Progenitor cell of endocrine pancreas (in vitro differentiated cells): ENCODE measurements around the gene RAB1A. TPM values are rescaled to one million over a fixed set of nuclear protein-coding genes. Genes with fewer than 3 reads are reported as not detected.

Source experiments
- DNase-seq: peaks from one replicate; pipeline ENCODE4 v3.0.0; 2021; ENCODE audit warnings: low spot score; ENCODE audit not compliant: unreplicated experiment
- H3K27ac Mint-ChIP-seq: 2 replicates; pipeline ENCODE4 v1.8.0; 2021; ENCODE audit warnings: mild to moderate bottlenecking, moderate library complexity, mixed read lengths
- H3K27me3 Mint-ChIP-seq: 2 replicates; pipeline ENCODE4 v1.8.0; 2021; ENCODE audit warnings: mixed read lengths
- H3K36me3 Mint-ChIP-seq: 2 replicates; pipeline ENCODE4 v1.8.0; 2022; ENCODE audit warnings: mixed read lengths; ENCODE audit not compliant: insufficient read depth
- H3K4me1 Mint-ChIP-seq: 2 replicates; pipeline ENCODE4 v1.8.0; 2021; ENCODE audit warnings: low read depth, mixed read lengths
- H3K4me3 Mint-ChIP-seq: 2 replicates; pipeline ENCODE4 v1.8.0; 2021; ENCODE audit warnings: low read depth, mild to moderate bottlenecking, moderate library complexity, mixed read lengths
- H3K9me3 Mint-ChIP-seq: 2 replicates; pipeline ENCODE4 v1.8.0; 2021; ENCODE audit warnings: low read depth, mixed read lengths
- total RNA-seq: library from RNA; stranded (reverse); gene quantifications from 2 replicates; pipeline ENCODE4 v1.2.1, GENCODE V29; 2021
- TF ChIP-seq, protein P1 (sequence below): fragments of 200-600 bp; sonication (generic); IDR thresholded peaks from one replicate; pipeline ENCODE4 v1.5.0; 2021; ENCODE audit warnings: antibody characterized with exemption, mild to moderate bottlenecking; ENCODE audit not compliant: unreplicated experiment

RAB1A gene
- total RNA-seq, 1 donor from 2014 or later, result 134 TPM

DNA sequence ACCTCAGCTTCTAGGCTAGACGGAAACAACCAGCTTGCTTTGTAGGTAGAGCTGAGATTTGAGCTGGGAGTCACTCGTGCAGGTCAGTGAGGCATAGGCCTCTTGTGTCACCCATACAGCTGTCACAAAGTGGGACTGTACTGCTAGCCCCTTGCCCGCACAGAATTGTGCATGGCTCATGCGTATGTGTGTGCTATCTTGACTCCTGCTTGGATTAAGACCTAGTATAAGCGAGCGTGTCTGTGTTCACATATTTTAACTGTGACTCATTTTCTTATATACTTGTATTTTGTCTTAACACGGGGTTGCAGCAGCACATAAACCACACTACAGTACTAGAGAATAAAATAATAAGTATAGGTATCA, 53.6 kb downstream of the RAB1A start:
- H3K36me3 Mint-ChIP-seq, result peaks cover 16% of the 10 kb centered on the region
- H3K9me3 Mint-ChIP-seq, result no peaks in the 10 kb centered on the region
- TF ChIP-seq, protein P1, sequence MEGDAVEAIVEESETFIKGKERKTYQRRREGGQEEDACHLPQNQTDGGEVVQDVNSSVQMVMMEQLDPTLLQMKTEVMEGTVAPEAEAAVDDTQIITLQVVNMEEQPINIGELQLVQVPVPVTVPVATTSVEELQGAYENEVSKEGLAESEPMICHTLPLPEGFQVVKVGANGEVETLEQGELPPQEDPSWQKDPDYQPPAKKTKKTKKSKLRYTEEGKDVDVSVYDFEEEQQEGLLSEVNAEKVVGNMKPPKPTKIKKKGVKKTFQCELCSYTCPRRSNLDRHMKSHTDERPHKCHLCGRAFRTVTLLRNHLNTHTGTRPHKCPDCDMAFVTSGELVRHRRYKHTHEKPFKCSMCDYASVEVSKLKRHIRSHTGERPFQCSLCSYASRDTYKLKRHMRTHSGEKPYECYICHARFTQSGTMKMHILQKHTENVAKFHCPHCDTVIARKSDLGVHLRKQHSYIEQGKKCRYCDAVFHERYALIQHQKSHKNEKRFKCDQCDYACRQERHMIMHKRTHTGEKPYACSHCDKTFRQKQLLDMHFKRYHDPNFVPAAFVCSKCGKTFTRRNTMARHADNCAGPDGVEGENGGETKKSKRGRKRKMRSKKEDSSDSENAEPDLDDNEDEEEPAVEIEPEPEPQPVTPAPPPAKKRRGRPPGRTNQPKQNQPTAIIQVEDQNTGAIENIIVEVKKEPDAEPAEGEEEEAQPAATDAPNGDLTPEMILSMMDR, result no peak
- peak overlapping the region; percentile 69 for H3K27ac Mint-ChIP-seq
- DNase-seq, result no peak
- H3K27me3 Mint-ChIP-seq, result no peaks in the 10 kb centered on the region
- H3K4me1 Mint-ChIP-seq, result peaks cover 6% of the 10 kb centered on the region
- H3K4me3 Mint-ChIP-seq, result no peak overlapping the region

- Mint-ChIP-seq H3K27me3 (no peaks in the 10 kb centered on the region), H3K4me3 (no peak overlapping the region), H3K36me3 (peaks cover 16% of the 10 kb centered on the region), H3K27ac (peak overlapping the region; percentile 69), H3K9me3 (no peaks in the 10 kb centered on the region), H3K4me1 (peaks cover 6% of the 10 kb centered on the region)
- TF ChIP-seq, protein P1, result no peak
- no peak for DNase-seq
Measured at GRCh38 chr2:65075605-65076344, 54.1 kb downstream of the RAB1A start.

DNA sequence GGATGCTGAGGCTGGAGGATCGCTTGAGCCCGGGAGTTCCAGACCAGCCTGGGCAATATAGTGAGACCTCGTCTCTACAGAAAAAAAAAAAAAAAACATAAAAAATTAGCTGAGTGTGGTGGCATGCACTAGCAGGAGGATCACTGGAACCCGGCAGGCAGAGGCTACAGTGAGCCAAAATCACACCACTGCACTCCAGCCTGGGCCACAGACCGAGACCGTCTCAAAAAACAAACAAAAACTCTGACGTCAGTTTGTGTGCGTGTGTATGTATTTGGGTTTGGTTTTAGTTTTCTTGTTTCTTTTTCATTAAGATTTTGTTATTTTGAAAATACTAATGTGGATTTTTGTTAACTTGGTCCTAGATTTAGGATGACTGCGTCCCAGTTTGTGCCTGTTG, 54.7 kb downstream of the RAB1A start:
- no peak for DNase-seq
- no peak overlapping the region for H3K4me3 Mint-ChIP-seq
- no peaks in the 10 kb centered on the region for H3K27me3 Mint-ChIP-seq
- H3K4me1 Mint-ChIP-seq, result peaks cover 6% of the 10 kb centered on the region
- H3K9me3 Mint-ChIP-seq, result no peaks in the 10 kb centered on the region
- TF ChIP-seq, protein P1, result no peak
- H3K36me3 Mint-ChIP-seq, result peaks cover 13% of the 10 kb centered on the region
- H3K27ac Mint-ChIP-seq, result no peak overlapping the region

- no peak overlapping the region for H3K27ac Mint-ChIP-seq
- no peak overlapping the region for H3K4me3 Mint-ChIP-seq
- TF ChIP-seq, protein P1, result no peak
- H3K36me3 Mint-ChIP-seq, result peaks cover 12% of the 10 kb centered on the region
- H3K27me3 Mint-ChIP-seq, result no peaks in the 10 kb centered on the region
- no peak for DNase-seq
- H3K9me3 Mint-ChIP-seq, result no peaks in the 10 kb centered on the region
- peaks cover 6% of the 10 kb centered on the region for H3K4me1 Mint-ChIP-seq
Measured at GRCh38 chr2:65073879-65074565, 55.9 kb downstream of the RAB1A start.

- no peaks in the 10 kb centered on the region for H3K27me3 Mint-ChIP-seq
- peaks cover 6% of the 10 kb centered on the region for H3K4me1 Mint-ChIP-seq
- H3K36me3 Mint-ChIP-seq, result peaks cover 12% of the 10 kb centered on the region
Measured at GRCh38 chr2:65072181-65072970, 57.5 kb downstream of the RAB1A start.

More at GRCh38 chr2:65072181-65072970, 57.5 kb downstream of the RAB1A start:
- no peak for DNase-seq
- Mint-ChIP-seq H3K9me3 (no peaks in the 10 kb centered on the region), H3K27ac (no peak overlapping the region), H3K4me3 (no peak overlapping the region)
- TF ChIP-seq, protein P1, result no peak
